Bone marrow (tissue), 2 donors: ENCODE results near the gene PGM5.
A peak's percentile ranks its signal among the peaks of the same experiment; 100 is the strongest.

ENCODE experiments used
- DNase-seq, 2 donors: peaks; one replicate each; lab custom pipeline; 2025; lab: John Stamatoyannopoulos, UW

Gene PGM5

GRCh38 chr9:68536876-68537615 is 180.6 kb downstream of the PGM5 start:
- no peak for DNase-seq

GRCh38 chr9:68537616-68537880 is 181.1 kb downstream of the PGM5 start:
- no peak for DNase-seq

GRCh38 chr9:68538200-68538599 is 181.8 kb downstream of the PGM5 start:
- DNase-seq: no peak

GRCh38 chr9:68540712-68541535 is 184.5 kb downstream of the PGM5 start, which contains the start of gene TMEM252:
TMEM252 (minus strand) TSS chr9:68540883; CDS start chr9:68540814, 69 bp downstream.
- DNase-seq: no peak

GRCh38 chr9:68541568-68541967 is 185.2 kb downstream of the PGM5 start:
- DNase-seq: no peak

- DNase-seq: no peak
Observed at GRCh38 chr9:68545033-68545705, 188.8 kb downstream of the PGM5 start.

- DNase-seq: peak; percentile 44 to 77
Observed at GRCh38 chr9:68546596-68547390, 190.4 kb downstream of the PGM5 start.

- DNase-seq: no peak
Observed at GRCh38 chr9:68547417-68547816, 191.0 kb downstream of the PGM5 start.

- DNase-seq: no peak
Observed at GRCh38 chr9:68548241-68548640, 191.8 kb downstream of the PGM5 start.

GRCh38 chr9:68551191-68551590 is 194.8 kb downstream of the PGM5 start:
- DNase-seq: peak in 1 of 2 donors; percentile 15

- DNase-seq: peak in 1 of 2 donors; percentile 44
Observed at GRCh38 chr9:68552700-68553476, 196.5 kb downstream of the PGM5 start.

GRCh38 chr9:68555437-68556150 is 199.2 kb downstream of the PGM5 start:
- DNase-seq: no peak

GRCh38 chr9:68558545-68558944 is 202.1 kb downstream of the PGM5 start:
- no peak for DNase-seq

- peak; percentile 40 to 91 for DNase-seq
Observed at GRCh38 chr9:68560071-68560844, 203.8 kb downstream of the PGM5 start.

GRCh38 chr9:68562461-68562860 is 206.1 kb downstream of the PGM5 start:
- no peak for DNase-seq

GRCh38 chr9:68567565-68567964 is 211.2 kb downstream of the PGM5 start:
- DNase-seq: no peak

- no peak for DNase-seq
Observed at GRCh38 chr9:68574150-68574549, 217.7 kb downstream of the PGM5 start.

GRCh38 chr9:68575817-68576216 is 219.4 kb downstream of the PGM5 start:
- DNase-seq: no peak

- DNase-seq: no peak
Observed at GRCh38 chr9:68577774-68578591, 221.6 kb downstream of the PGM5 start.
